Esophagus squamous epithelium (tissue), 5 donors: ENCODE measurements around the gene MLLT1. TPM values are rescaled to one million over a fixed set of nuclear protein-coding genes. Genes with fewer than 3 reads are reported as not detected.
A peak's percentile ranks its signal among the peaks of the same experiment; 100 is the strongest.

Experiments used
- DNase-seq: peaks from one replicate; lab custom pipeline; 2025; lab: John Stamatoyannopoulos, UW
- H3K27ac ChIP-seq, 4 donors: fragments of 200-600 bp; sonication (generic); one replicate each; pipeline ENCODE4 v1.5.1; 2016 to 2019; ENCODE audit warnings: mild to moderate bottlenecking in 1 of 4
- H3K27me3 ChIP-seq, 4 donors: fragments of 200-600 bp; sonication (generic); 1 replicate in 3 of 4; 2 replicates in 1 of 4; pipeline versions ENCODE4 v1.5.1 to v1.6.0; 2017 to 2021; ENCODE audit warnings: antibody characterized with exemption in 1 of 4
- H3K36me3 ChIP-seq, 3 donors: fragments of 200-600 bp; sonication (generic); one replicate each; pipeline ENCODE4 v1.5.1; 2016 to 2019
- H3K4me1 ChIP-seq, 3 donors: fragments of 200-600 bp; sonication (generic); one replicate each; pipeline ENCODE4 v1.5.1; 2017 to 2019
- H3K4me3 ChIP-seq, 4 donors: fragments of 200-600 bp; sonication (generic); 1 replicate in 3 of 4; 2 replicates in 1 of 4; pipeline ENCODE4 v1.5.1; 2016 to 2019; ENCODE audit warnings: mild to moderate bottlenecking in 2 of 4, moderate library complexity in 1 of 4
- H3K9me3 ChIP-seq, 3 donors: fragments of 200-600 bp; sonication (generic); one replicate each; pipeline ENCODE4 v1.5.1; 2016 to 2019
- POLR2A ChIP-seq, 4 donors: fragments of 450-650 bp; IDR thresholded peaks; one replicate each; pipeline ENCODE4 v1.6.1; 2017; ENCODE audit warnings: antibody characterized with exemption in 4 of 4, mild to moderate bottlenecking in 4 of 4, moderate library complexity in 3 of 4
- WGBS, 2 donors: methylation state at CpG; one replicate each; pipeline ENCODE4 v1.1.5; 2018; 5-methylcytosine and 5-hydroxymethylcytosine counted together
- intact Hi-C: fragments of 100-400 bp; cut with DNase I; formaldehyde crosslinking; loops from one replicate; pipeline ENCODE4 v1.15.0; 2022
- total RNA-seq, 4 donors: library from RNA; depleted of rRNA; stranded (reverse); fragments of >200 nt; gene quantifications; one replicate each; pipeline ENCODE4 v1.1.0, GENCODE V29; 2016
- TF ChIP-seq, protein P1 (sequence below), 6 experiments: fragments of 450-650 bp in 4 of 6; fragments of 200-600 bp in 2 of 6; sonication (generic) in 2 of 6; IDR thresholded peaks; one replicate each; pipeline ENCODE4 v1.5.1; 2016 to 2019; ENCODE audit warnings: antibody characterized with exemption in 6 of 6, mild to moderate bottlenecking in 4 of 6, moderate library complexity in 4 of 6
- donor health status: DM: yes; HTN: yes; CAD: no.

The MLLT1 gene
- total RNA-seq, 4 donors from 2014 or later: 10.3 to 20.1 (median 12.7) TPM

DNA sequence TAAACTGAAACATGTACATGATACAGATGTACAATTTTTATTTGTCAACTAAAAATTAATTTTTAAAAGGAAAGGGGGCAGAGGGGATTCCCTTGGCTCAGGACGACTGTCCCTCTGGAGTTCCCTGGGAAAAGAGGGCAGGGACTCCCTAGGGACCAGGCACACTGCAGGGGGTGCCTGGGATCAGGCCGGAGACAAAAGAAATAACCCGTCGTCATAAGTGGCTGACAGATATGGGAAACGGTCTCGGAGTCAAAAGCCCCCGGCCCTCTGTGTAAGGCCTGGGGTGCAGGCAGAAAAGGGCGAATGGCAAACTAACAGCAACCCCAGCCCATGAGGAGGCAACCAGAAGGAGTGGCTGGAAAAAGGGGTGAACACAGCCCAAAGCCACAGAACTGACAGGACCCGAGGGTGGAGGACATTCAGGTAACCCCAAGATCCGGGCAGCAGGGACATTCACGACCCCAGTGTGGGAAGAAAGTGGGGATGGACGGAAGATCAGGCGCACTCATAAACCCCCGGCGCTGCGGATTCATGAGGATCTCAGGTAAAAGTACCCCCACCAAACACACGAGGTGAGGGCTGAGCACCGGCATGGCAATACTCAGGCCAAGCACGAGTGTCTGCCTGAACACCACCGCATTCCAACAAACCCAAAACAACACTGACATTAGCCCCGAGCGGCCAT lies 6.7 kb downstream of the MLLT1 start:
- Histone ChIP-seq H3K36me3 (peaks cover 3 to 23% (median 11%) of the 10 kb centered on the region in 3 donors), H3K4me1 (peaks cover 78 to 100% (median 87%) of the 10 kb centered on the region in 3 donors), H3K27ac (peak overlapping the region; percentile 72 to 95 (median 84)), H3K9me3 (no peaks in the 10 kb centered on the region), H3K4me3 (peak overlapping the region in 1 of 4 donors; percentile 54), H3K27me3 (no peaks in the 10 kb centered on the region)
- intact Hi-C loops: no loop called here
- TF ChIP-seq POLR2A (IDR thresholded peaks at IDR 0.05): no peak
- TF ChIP-seq, protein P1, sequence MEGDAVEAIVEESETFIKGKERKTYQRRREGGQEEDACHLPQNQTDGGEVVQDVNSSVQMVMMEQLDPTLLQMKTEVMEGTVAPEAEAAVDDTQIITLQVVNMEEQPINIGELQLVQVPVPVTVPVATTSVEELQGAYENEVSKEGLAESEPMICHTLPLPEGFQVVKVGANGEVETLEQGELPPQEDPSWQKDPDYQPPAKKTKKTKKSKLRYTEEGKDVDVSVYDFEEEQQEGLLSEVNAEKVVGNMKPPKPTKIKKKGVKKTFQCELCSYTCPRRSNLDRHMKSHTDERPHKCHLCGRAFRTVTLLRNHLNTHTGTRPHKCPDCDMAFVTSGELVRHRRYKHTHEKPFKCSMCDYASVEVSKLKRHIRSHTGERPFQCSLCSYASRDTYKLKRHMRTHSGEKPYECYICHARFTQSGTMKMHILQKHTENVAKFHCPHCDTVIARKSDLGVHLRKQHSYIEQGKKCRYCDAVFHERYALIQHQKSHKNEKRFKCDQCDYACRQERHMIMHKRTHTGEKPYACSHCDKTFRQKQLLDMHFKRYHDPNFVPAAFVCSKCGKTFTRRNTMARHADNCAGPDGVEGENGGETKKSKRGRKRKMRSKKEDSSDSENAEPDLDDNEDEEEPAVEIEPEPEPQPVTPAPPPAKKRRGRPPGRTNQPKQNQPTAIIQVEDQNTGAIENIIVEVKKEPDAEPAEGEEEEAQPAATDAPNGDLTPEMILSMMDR (IDR thresholded peaks at IDR 0.05): no peak
- 67 to 72% methylated on average over 22 of the region's 22 CpGs for WGBS, 2 donors
- DNase-seq: no peak

DNA sequence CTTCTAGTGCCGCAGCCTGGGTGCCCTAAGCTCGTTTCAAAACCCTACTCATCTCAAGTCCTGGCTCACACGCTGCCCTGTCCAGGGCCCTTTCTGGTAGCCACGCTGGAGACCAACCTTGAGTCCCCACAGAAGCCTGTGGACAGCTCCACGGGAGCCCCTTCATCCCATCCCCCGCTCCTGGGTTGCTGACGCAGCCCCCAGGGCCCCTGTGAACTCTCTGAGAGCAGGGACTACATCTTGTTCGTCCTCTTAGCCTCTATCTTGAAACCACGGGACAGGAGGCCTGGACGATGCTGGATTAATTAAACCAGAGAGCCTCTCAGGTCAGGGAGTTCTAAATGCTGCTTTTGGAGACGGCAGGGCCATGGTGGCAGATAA lies 7.4 kb downstream of the MLLT1 start:
- Histone ChIP-seq H3K27ac (peak overlapping the region; percentile 72 to 95 (median 84)), H3K9me3 (no peaks in the 10 kb centered on the region), H3K4me1 (peaks cover 72 to 100% (median 85%) of the 10 kb centered on the region in 3 donors), H3K27me3 (no peaks in the 10 kb centered on the region), H3K4me3 (peak overlapping the region in 3 of 4 donors; percentile 2 to 35 (median 27)), H3K36me3 (peaks cover 3 to 29% (median 15%) of the 10 kb centered on the region in 3 donors)
- WGBS, 2 donors: 49 to 66% methylated on average over 5 of the region's 11 CpGs
- DNase-seq: no peak
- TF ChIP-seq, protein P1 (IDR thresholded peaks at IDR 0.05): no peak
- TF ChIP-seq POLR2A (IDR thresholded peaks at IDR 0.05): no peak
- intact Hi-C loops: no loop called here

DNA sequence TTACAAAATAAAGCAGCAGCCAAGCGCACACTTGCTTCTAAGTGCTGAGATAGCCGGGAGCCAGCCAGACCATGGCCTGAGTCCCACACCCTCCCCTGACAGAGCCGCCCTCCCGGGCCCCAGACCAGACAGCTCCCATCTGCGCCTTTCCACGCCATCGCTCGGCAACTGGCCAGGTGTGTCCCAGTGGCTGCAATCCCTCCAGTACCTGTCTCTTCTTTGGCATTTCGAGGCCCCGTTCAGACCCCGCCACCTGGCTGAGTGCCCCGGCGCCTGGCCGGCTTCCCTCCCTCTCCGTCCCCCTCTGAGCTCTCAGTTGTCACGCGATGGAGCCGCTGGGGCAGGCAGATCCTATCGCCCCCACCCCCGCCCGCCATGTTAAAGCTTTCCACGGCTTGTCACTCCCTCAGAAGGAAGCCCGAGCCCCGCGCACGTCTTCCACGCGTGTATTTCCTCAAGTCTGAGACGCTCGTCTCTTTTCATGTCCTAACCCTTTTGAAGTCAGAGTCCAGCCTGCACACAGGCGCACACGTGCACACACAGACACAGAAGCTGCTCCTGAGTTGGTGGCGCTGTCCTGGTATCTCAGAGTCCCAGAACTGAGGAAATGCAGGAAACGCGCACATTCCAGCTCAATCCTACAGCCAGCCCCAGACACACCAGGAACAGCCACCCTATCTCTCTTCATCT lies 7.9 kb downstream of the MLLT1 start:
- DNase-seq: no peak

DNA sequence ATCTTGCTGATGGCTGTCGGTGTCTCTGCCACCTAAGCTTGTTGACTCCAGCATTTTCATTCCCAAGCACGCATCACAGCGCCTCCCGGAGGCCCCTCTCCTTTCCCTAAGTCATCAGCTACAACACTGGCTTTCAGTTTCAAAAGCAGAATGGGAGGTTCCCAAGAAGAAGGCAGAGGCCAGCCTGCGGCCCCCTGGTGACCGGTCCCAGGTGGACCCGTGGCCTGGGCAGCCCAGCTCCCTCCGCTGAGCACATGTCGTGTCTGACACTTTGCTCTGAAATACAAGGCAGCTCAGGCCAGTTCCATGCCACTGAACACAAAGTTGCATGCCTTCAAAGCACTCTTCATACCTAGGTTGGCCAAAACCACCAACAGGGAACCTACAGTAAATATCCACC lies 8.5 kb downstream of the MLLT1 start:
- peak overlapping the region in 3 of 4 donors; percentile 27 to 55 (median 35) for H3K4me3 ChIP-seq

More for the DNA sequence above, 7.9 kb downstream of the MLLT1 start:
- 27 to 46% methylated on average over 19 to 26 of the region's 35 CpGs for WGBS, 2 donors
- Histone ChIP-seq H3K36me3 (peaks cover 3 to 35% (median 16%) of the 10 kb centered on the region in 3 donors), H3K4me1 (peaks cover 66 to 96% (median 80%) of the 10 kb centered on the region in 3 donors), H3K4me3 (peak overlapping the region in 3 of 4 donors; percentile 27 to 55 (median 35)), H3K27me3 (no peaks in the 10 kb centered on the region), H3K9me3 (no peaks in the 10 kb centered on the region), H3K27ac (peak overlapping the region; percentile 72 to 95 (median 84))
- TF ChIP-seq, protein P1 (IDR thresholded peaks at IDR 0.05): no peak
- peak in 1 of 4 donors; percentile 13 for TF ChIP-seq POLR2A (IDR thresholded peaks at IDR 0.05)
- intact Hi-C loops: no loop called here

More for the DNA sequence above, 8.5 kb downstream of the MLLT1 start:
- no peak for DNase-seq
- no peaks in the 10 kb centered on the region for H3K27me3 ChIP-seq
- H3K4me1 ChIP-seq: peaks cover 62 to 89% (median 74%) of the 10 kb centered on the region in 3 donors
- H3K36me3 ChIP-seq: peaks cover 3 to 41% (median 16%) of the 10 kb centered on the region in 3 donors
- intact Hi-C loops: no loop called here
- TF ChIP-seq POLR2A (IDR thresholded peaks at IDR 0.05): no peak
- TF ChIP-seq, protein P1 (IDR thresholded peaks at IDR 0.05): no peak
- no peaks in the 10 kb centered on the region for H3K9me3 ChIP-seq
- H3K27ac ChIP-seq: peak overlapping the region; percentile 72 to 95 (median 84)
- WGBS, 2 donors: 64 to 94% methylated on average over 2 to 8 of the region's 9 CpGs
